Prostate gland (tissue), 2 donors: ENCODE data around the gene MAGI2.

Experiments used
- CTCF ChIP-seq, 4 experiments: fragments of 200-600 bp in 2 of 4; fragments of 450-650 bp in 2 of 4; sonication (generic) in 2 of 4; IDR thresholded peaks; 1 replicate in 3 of 4; 2 replicates in 1 of 4; pipeline ENCODE4 v1.5.1; 2016 to 2019; ENCODE audit warnings: antibody characterized with exemption in 4 of 4, mild to moderate bottlenecking in 2 of 4, moderate library complexity in 2 of 4
- POLR2A ChIP-seq: fragments of 450-650 bp; IDR thresholded peaks from one replicate; pipeline ENCODE4 v1.6.1; 2016; ENCODE audit warnings: antibody characterized with exemption, mild to moderate bottlenecking
- POLR2AphosphoS5 ChIP-seq: sonication (generic); formaldehyde crosslinking; IDR thresholded peaks from one replicate; pipeline ENCODE4 v1.6.1; 2017; ENCODE audit warnings: antibody characterized with exemption

- TF ChIP-seq CTCF (IDR thresholded peaks at IDR 0.05), result no peak
- no peak for TF ChIP-seq POLR2AphosphoS5
- TF ChIP-seq POLR2A, result no peak
These were observed 741.4 kb downstream of the MAGI2 start for GRCh38 chr7:78712111-78712510.
